Prostate gland (tissue), 2 donors: ENCODE measurements around the gene OLIG2.

ENCODE experiments used
- CTCF ChIP-seq, 4 experiments: fragments of 200-600 bp in 2 of 4; fragments of 450-650 bp in 2 of 4; sonication (generic) in 2 of 4; IDR thresholded peaks; 1 replicate in 3 of 4; 2 replicates in 1 of 4; pipeline ENCODE4 v1.5.1; 2016 to 2019; ENCODE audit warnings: antibody characterized with exemption in 4 of 4, mild to moderate bottlenecking in 2 of 4, moderate library complexity in 2 of 4
- POLR2A ChIP-seq: fragments of 450-650 bp; IDR thresholded peaks from one replicate; pipeline ENCODE4 v1.6.1; 2016; ENCODE audit warnings: antibody characterized with exemption, mild to moderate bottlenecking
- POLR2AphosphoS5 ChIP-seq: sonication (generic); formaldehyde crosslinking; IDR thresholded peaks from one replicate; pipeline ENCODE4 v1.6.1; 2017; ENCODE audit warnings: antibody characterized with exemption

GRCh38 chr21:33015096-33015495 is 10.6 kb upstream of the OLIG2 start:
- TF ChIP-seq CTCF (IDR thresholded peaks at IDR 0.05) (no peak), POLR2A (no peak), POLR2AphosphoS5 (no peak)
